Brain microvascular endothelial cell (primary cell): ENCODE measurements around the gene CACNA2D3.

Experiments
- DNase-seq: peaks from one replicate; pipeline ENCODE4 v3.0.0-alpha.2; 2020
- H3K27ac ChIP-seq: fragments of 250-450 bp; sonication (Bioruptor Pico); 2 replicates; pipeline ENCODE4 v1.5.1; 2020; ENCODE audit warnings: mild to moderate bottlenecking, moderate library complexity
- H3K27me3 ChIP-seq: fragments of 250-450 bp; sonication (Bioruptor Pico); replicated peaks from 2 replicates; pipeline ENCODE4 v1.5.1; 2020; ENCODE audit warnings: mild to moderate bottlenecking
- H3K36me3 ChIP-seq: fragments of 250-450 bp; sonication (Bioruptor Pico); replicated peaks from 2 replicates; pipeline ENCODE4 v1.5.1; 2020; ENCODE audit warnings: mild to moderate bottlenecking
- H3K4me3 ChIP-seq: 2 replicates; pipeline ENCODE4 v1.5.1; 2011; ENCODE audit warnings: low read depth, mild to moderate bottlenecking, control low read depth, low read length, moderate library complexity
- in situ Hi-C: cut with HindIII; loops from 2 replicates; pipeline ENCODE4 v1.10.0; 2017; ENCODE audit warnings: low sequenced_read_pairs, low pct_ligation_motif_present
- TF ChIP-seq, protein P1 (sequence below): IDR thresholded peaks from 2 replicates; pipeline ENCODE4 v1.5.1; 2011; ENCODE audit warnings: low read depth, mild to moderate bottlenecking, moderate library complexity, low read length, control low read depth, inconsistent platforms; ENCODE audit errors: missing control alignments

CACNA2D3 gene

DNA sequence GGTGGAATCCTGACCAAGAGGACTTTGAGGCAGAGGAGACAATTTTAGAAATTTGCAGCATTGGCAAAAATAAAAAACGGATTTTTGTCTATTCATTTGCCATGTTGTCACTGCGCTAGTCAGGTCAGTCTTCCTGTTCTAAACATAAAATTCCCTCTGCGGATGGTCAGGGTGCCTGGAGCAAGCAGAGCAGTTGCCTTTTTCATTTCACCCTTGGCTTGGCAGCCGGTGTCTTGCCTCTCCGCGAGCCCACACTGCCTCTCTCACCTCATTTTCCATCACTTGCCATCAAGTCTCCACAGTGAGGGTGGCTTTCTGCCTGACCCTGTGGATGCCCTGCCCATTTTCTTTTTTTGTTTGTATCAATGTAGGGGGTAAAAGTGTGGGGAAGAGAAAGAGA is 409.4 kb downstream of the CACNA2D3 start:
- in situ Hi-C loops, result no loop called here
- Histone ChIP-seq H3K4me3 (no peak overlapping the region), H3K27me3 (no peaks in the 10 kb centered on the region), H3K36me3 (no peaks in the 10 kb centered on the region), H3K27ac (no peak overlapping the region)
- TF ChIP-seq, protein P1, sequence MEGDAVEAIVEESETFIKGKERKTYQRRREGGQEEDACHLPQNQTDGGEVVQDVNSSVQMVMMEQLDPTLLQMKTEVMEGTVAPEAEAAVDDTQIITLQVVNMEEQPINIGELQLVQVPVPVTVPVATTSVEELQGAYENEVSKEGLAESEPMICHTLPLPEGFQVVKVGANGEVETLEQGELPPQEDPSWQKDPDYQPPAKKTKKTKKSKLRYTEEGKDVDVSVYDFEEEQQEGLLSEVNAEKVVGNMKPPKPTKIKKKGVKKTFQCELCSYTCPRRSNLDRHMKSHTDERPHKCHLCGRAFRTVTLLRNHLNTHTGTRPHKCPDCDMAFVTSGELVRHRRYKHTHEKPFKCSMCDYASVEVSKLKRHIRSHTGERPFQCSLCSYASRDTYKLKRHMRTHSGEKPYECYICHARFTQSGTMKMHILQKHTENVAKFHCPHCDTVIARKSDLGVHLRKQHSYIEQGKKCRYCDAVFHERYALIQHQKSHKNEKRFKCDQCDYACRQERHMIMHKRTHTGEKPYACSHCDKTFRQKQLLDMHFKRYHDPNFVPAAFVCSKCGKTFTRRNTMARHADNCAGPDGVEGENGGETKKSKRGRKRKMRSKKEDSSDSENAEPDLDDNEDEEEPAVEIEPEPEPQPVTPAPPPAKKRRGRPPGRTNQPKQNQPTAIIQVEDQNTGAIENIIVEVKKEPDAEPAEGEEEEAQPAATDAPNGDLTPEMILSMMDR, result no peak
- no peak for DNase-seq

DNA sequence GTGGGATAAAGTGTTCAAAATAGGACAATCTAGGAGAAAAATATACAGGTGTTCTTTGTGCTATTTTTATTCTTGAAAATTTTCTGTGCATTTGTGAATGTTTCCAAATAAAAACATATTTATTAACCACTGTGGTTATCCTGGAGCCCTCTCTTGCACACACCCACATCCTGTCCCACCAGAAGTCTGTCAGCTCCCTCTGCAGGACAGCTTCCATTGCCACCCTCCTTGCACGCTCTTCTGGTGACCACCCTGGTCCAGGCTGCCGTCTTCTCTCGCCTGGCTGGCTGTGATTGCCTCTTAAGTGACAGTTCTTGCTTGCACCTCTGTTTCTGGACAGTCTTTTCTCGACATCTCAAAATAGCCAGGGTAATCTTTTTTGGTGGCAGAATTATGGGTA is 411.5 kb downstream of the CACNA2D3 start:
- Histone ChIP-seq H3K4me3 (no peak overlapping the region), H3K27me3 (no peaks in the 10 kb centered on the region), H3K36me3 (no peaks in the 10 kb centered on the region), H3K27ac (no peak overlapping the region)
- in situ Hi-C loops, result no loop called here
- TF ChIP-seq, protein P1, result no peak
- no peak for DNase-seq

DNA sequence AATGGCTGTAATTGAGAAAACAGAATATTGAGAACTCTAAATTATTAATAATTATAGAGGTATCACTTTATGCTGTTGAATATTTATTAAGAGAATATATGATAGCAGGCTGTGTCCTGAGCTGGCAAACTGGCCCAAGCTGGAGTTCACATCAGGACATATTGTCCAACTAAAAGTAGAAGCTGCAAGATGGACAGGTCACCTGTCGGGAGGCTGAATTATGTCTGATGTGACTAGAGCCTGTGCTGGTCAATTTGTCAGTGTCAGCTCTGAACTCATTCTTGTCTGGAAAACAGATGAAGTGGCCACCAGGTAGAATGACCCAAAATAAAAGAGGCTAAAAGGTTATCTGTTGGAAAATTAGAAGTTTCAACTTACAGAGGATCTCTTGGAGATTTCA is 413.3 kb downstream of the CACNA2D3 start:
- Histone ChIP-seq H3K27ac (no peak overlapping the region), H3K27me3 (no peaks in the 10 kb centered on the region), H3K36me3 (no peaks in the 10 kb centered on the region), H3K4me3 (no peak overlapping the region)
- TF ChIP-seq, protein P1, result no peak
- DNase-seq, result no peak
- in situ Hi-C loops, result no loop called here

DNA sequence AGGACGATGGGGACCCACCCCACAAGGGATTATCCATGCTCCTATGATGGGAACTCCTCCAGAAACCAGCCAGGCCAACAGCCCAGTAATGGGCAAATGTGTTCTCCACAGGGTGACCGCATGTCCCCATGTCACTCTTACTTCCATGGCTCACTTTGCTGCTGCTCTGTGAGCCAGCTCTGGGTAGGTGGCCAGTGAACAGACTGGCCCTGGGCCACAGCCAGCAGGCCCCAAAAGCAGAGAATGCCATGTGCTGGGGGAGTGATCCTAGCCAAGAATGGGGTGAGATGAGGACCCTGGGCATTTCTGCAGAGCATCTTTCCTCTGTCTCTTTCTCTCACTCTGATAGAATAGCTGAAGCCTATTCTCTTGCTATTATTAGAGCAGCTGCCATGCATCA is 414.1 kb downstream of the CACNA2D3 start:
- no peak overlapping the region for H3K27ac ChIP-seq
- no peak for DNase-seq
- H3K4me3 ChIP-seq, result no peak overlapping the region
- H3K36me3 ChIP-seq, result no peaks in the 10 kb centered on the region
- in situ Hi-C loops, result no loop called here
- TF ChIP-seq, protein P1, result no peak
- H3K27me3 ChIP-seq, result no peaks in the 10 kb centered on the region

DNA sequence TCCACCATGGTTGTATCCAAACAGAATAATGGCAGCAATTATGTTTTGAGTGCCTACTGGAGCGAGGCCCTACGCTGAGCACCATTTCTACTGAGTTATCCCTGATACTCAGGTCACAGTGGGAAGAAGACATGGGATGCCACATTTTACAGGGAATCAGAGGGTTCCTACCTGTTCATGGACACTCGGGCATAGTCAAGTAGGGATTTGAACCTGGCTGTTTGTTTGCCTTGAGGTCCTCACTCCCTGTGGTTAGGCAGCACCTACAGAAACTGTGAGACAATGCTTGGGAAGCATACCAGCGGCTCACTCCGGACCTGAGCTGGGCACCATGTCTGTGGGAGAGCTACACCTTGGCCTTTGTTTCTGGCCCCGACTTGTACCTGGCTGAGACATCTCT is 415.2 kb downstream of the CACNA2D3 start:
- H3K4me3 ChIP-seq, result no peak overlapping the region
- in situ Hi-C loops, result no loop called here
- TF ChIP-seq, protein P1, result no peak
- H3K36me3 ChIP-seq, result no peaks in the 10 kb centered on the region
- no peak overlapping the region for H3K27ac ChIP-seq
- DNase-seq, result no peak
- H3K27me3 ChIP-seq, result no peaks in the 10 kb centered on the region

DNA sequence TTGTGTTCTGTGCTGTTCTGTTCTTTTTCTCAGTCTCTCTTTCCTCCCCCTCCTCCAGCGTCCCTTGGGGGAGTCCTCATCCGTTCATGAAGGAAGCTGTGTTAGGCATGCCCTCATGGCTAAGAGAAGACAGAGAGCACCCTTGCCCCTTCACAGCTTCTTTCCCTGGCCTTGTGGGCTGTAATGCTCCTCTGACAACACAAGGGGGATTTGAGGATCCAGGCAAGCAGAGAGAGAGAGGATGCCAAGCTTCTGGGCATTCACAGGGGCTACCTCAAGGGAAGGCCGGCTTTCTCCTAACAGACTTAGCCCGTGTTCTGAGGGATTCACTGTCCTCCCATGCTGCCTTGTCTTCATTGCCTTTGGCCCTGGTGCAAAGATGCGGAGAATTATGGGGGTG is 416.0 kb downstream of the CACNA2D3 start:
- in situ Hi-C loops, result no loop called here
- no peak for DNase-seq
- TF ChIP-seq, protein P1, result no peak

More for the DNA sequence above, 416.0 kb downstream of the CACNA2D3 start:
- H3K36me3 ChIP-seq, result no peaks in the 10 kb centered on the region
- no peaks in the 10 kb centered on the region for H3K27me3 ChIP-seq
- H3K4me3 ChIP-seq, result no peak overlapping the region
- H3K27ac ChIP-seq, result no peak overlapping the region
